ENCODE data around the gene TRPM5.

GRCh38 chr11:2488004-2488403 is 43.7 kb upstream of the TRPM5 start:
- TF ChIP-seq CTCF (IDR thresholded peaks at IDR 0.05) (no peak), POLR2AphosphoS5 (IDR thresholded peaks at IDR 0.05) (no peak), POLR2A (IDR thresholded peaks at IDR 0.05; ENCODE audit: low read depth) (no peak), EP300 (IDR thresholded peaks at IDR 0.05) (no peak)

Data from esophagus muscularis mucosa (tissue), 4 donors.